A549 (cell line): ENCODE measurements around the gene NYAP2. TPM values are rescaled to one million over a fixed set of nuclear protein-coding genes. Genes with fewer than 3 reads are reported as not detected.

Source experiments
- ATAC-seq, 2 experiments: fragments of 200-7000 bp in 1 of 2; fragments of >200 bp in 1 of 2; cut with Nextera tagmentation in 1 of 2; cut with Tn5 transposase in 1 of 2; 3 replicates each; pipeline versions ENCODE4 v1.8.0 to v1.9.1; 2018 to 2020; ENCODE audit warnings: mild to moderate bottlenecking in 1 of 2, moderate library complexity in 1 of 2
- CTCF ChIA-PET: fragments of 300-600 bp; sonication (Branson Sonifier 250); formaldehyde crosslinking; extraction: SDS; loops from one replicate; lab custom pipeline; 2021; ENCODE audit warnings: antibody characterized with exemption, inconsistent platforms; lab: Yijun Ruan, JAX
- POLR2A ChIA-PET: fragments of 350-600 bp; formaldehyde crosslinking; extraction: SDS; loops from one replicate; lab custom pipeline; 2021; ENCODE audit warnings: antibody characterized with exemption, inconsistent platforms; lab: Yijun Ruan, JAX
- DNase-seq, 2 experiments: peaks; one replicate each; pipeline versions ENCODE4 v3.0.0 to v3.0.0-alpha.2; 2011 to 2016; ENCODE audit warnings: low read depth in 1 of 2, low spot score in 1 of 2
- FAIRE-seq: peaks from 2 replicates; lab custom pipeline; 2011; peaks lifted over from hg19 to GRCh38; lab: Jason Lieb, UNC
- H3K27ac ChIP-seq, 2 experiments: fragments of >200 bp; sonication (Bioruptor Twin); formaldehyde crosslinking; 3 replicates each; pipeline ENCODE4 v1.5.1; 2016 to 2017
- H3K4me1 ChIP-seq: fragments of >200 bp; sonication (Bioruptor Twin); formaldehyde crosslinking; 3 replicates; pipeline ENCODE4 v1.6.1; 2016
- H3K4me2 ChIP-seq: fragments of >200 bp; sonication (Bioruptor Twin); formaldehyde crosslinking; 3 replicates; pipeline ENCODE4 v1.6.1; 2016
- H3K4me3 ChIP-seq: fragments of >200 bp; sonication (Bioruptor Twin); formaldehyde crosslinking; 3 replicates; pipeline ENCODE4 v1.5.1; 2016
- H3K9me3 ChIP-seq: fragments of >200 bp; sonication (Bioruptor Twin); formaldehyde crosslinking; 3 replicates; pipeline ENCODE4 v1.6.1; 2016
- CBX2 ChIP-seq: fragments of 200-600 bp; sonication (generic); IDR thresholded peaks from 2 replicates; pipeline ENCODE4 v1.6.1; 2016; ENCODE audit warnings: low read depth, mild to moderate bottlenecking, borderline replicate concordance
- CBX8 ChIP-seq: fragments of 200-600 bp; sonication (generic); IDR thresholded peaks from 2 replicates; pipeline ENCODE4 v1.6.1; 2016
- CHD2 ChIP-seq: fragments of 150-350 bp; IDR thresholded peaks from 2 replicates; pipeline ENCODE4 v1.6.1; 2014; ENCODE audit warnings: low read length; ENCODE audit not compliant: partially characterized antibody
- CHD4 ChIP-seq: fragments of 200-600 bp; sonication (generic); IDR thresholded peaks from 2 replicates; pipeline ENCODE4 v1.6.1; 2016; ENCODE audit warnings: antibody characterized with exemption, mild to moderate bottlenecking, borderline replicate concordance
- EHF ChIP-seq: fragments of 250-450 bp; sonication (Bioruptor Pico); IDR thresholded peaks from 2 replicates; pipeline ENCODE4 v1.5.0; 2020; ENCODE audit warnings: mild to moderate bottlenecking
- EP300 ChIP-seq, 2 experiments: fragments of >200 bp; sonication (Bioruptor Twin); formaldehyde crosslinking; IDR thresholded peaks; 2 replicates in 1 of 2; 3 replicates in 1 of 2; pipeline ENCODE4 v1.6.1; 2016 to 2017
- ESRRA ChIP-seq: fragments of 150-350 bp; IDR thresholded peaks from 2 replicates; pipeline ENCODE4 v1.6.1; 2014; ENCODE audit warnings: mild to moderate bottlenecking, low read length, borderline replicate concordance
- FOXS1 ChIP-seq: fragments of 250-450 bp; sonication (Bioruptor Pico); IDR thresholded peaks from 2 replicates; pipeline ENCODE4 v1.5.0; 2020; ENCODE audit warnings: mild to moderate bottlenecking, moderate library complexity
- HDAC2 ChIP-seq: fragments of 200-600 bp; sonication (generic); IDR thresholded peaks from 2 replicates; pipeline ENCODE4 v1.6.1; 2016
- HOXA7 ChIP-seq: fragments of 250-450 bp; sonication (Bioruptor Pico); IDR thresholded peaks from 2 replicates; pipeline ENCODE4 v1.5.0; 2020; ENCODE audit warnings: mild to moderate bottlenecking, moderate library complexity
- HOXB13 ChIP-seq: fragments of 250-450 bp; sonication (Bioruptor Pico); IDR thresholded peaks from 2 replicates; pipeline ENCODE4 v1.5.0; 2020; ENCODE audit warnings: low read depth, mild to moderate bottlenecking, moderate library complexity
- HOXB5 ChIP-seq: fragments of 250-450 bp; sonication (Bioruptor Pico); IDR thresholded peaks from 2 replicates; pipeline ENCODE4 v1.5.0; 2020; ENCODE audit warnings: mild to moderate bottlenecking, moderate library complexity
- KDM5A ChIP-seq: fragments of 200-600 bp; sonication (generic); IDR thresholded peaks from 2 replicates; pipeline ENCODE4 v1.6.1; 2016; ENCODE audit warnings: antibody characterized with exemption, mild to moderate bottlenecking
- MAZ ChIP-seq: fragments of 150-350 bp; IDR thresholded peaks from 2 replicates; pipeline ENCODE4 v1.6.1; 2014; ENCODE audit warnings: antibody characterized with exemption, low read depth, low read length, borderline replicate concordance
- POLR2AphosphoS2 ChIP-seq: conservative IDR thresholded peaks from 2 replicates; pipeline ENCODE4 v1.6.1; 2012; ENCODE audit warnings: low read length, improper control_type of control experiment, inconsistent platforms
- RAD21 ChIP-seq, 2 experiments: fragments of >200 bp in 1 of 2; sonication (Bioruptor Twin) in 1 of 2; formaldehyde crosslinking in 1 of 2; IDR thresholded peaks in 1 of 2; conservative IDR thresholded peaks in 1 of 2; 2 replicates in 1 of 2; 3 replicates in 1 of 2; pipeline ENCODE4 v1.6.1; 2012 to 2018; ENCODE audit warnings: inconsistent platforms in 1 of 2
- RNF2 ChIP-seq: fragments of 200-600 bp; sonication (generic); IDR thresholded peaks from 2 replicates; pipeline ENCODE4 v1.6.1; 2016; ENCODE audit warnings: low read depth, mild to moderate bottlenecking, antibody characterized with exemption, moderate library complexity, borderline replicate concordance
- SMC3 ChIP-seq: fragments of >200 bp; sonication (Bioruptor Twin); formaldehyde crosslinking; IDR thresholded peaks from 3 replicates; pipeline ENCODE4 v1.6.1; 2018; ENCODE audit warnings: inconsistent platforms
- SREBF2 ChIP-seq: fragments of 450-650 bp; IDR thresholded peaks from 2 replicates; pipeline ENCODE4 v1.6.1; 2014; ENCODE audit warnings: mild to moderate bottlenecking, moderate library complexity
- ZNF302 ChIP-seq: fragments of 250-450 bp; sonication (Bioruptor Pico); IDR thresholded peaks from 2 replicates; pipeline ENCODE4 v1.9.0; 2021; ENCODE audit warnings: inconsistent platforms, mild to moderate bottlenecking, moderate library complexity
- WGBS: methylation state at CpG from one replicate; pipeline ENCODE4 v1.1.6; 2017; ENCODE audit errors: missing lambda C conversion rate; 5-methylcytosine and 5-hydroxymethylcytosine counted together
- polyA minus RNA-seq: library from RNA; depleted of rRNA, polyadenylated mRNA; stranded (reverse); fragments of >200 nt; gene quantifications from 2 replicates; pipeline ENCODE4 v1.2.3, GENCODE V29; 2011; rRNA and poly(A)+ RNA removed
- polyA plus RNA-seq, 4 experiments: library from polyadenylated mRNA; depleted of rRNA in 3 of 4; stranded (reverse); fragments of >200 nt; fragmentation: RNase III in 1 of 4; extraction: RNeasy Plus Mini Kit Qiagen cat#74134 plus additional on column Dnase treatment in 1 of 4; gene quantifications; 2 replicates in 3 of 4; 3 replicates in 1 of 4; pipeline ENCODE4 v1.2.3, GENCODE V29; 2011 to 2017
- TF ChIP-seq, protein P1 (sequence below): fragments of 250-450 bp; sonication (Bioruptor Pico); IDR thresholded peaks from 2 replicates; pipeline ENCODE4 v1.5.0; 2020; ENCODE audit warnings: low read depth, mild to moderate bottlenecking, moderate library complexity
- TF ChIP-seq, protein P2 (sequence below): fragments of >200 bp; sonication (Bioruptor Twin); formaldehyde crosslinking; IDR thresholded peaks from 3 replicates; pipeline ENCODE4 v1.6.1; 2016
- TF ChIP-seq, protein P3 (sequence below): fragments of >200 bp; sonication (Bioruptor Twin); formaldehyde crosslinking; IDR thresholded peaks from 3 replicates; pipeline ENCODE4 v1.5.1; 2016

The NYAP2 gene
- polyA plus RNA-seq (2011; rRNA removed) (not detected in 2 replicates), polyA plus RNA-seq (2017; fragmentation: RNase III; extraction: RNeasy Plus Mini Kit Qiagen cat#74134 plus additional on column Dnase treatment) (0.01 to 0.03 TPM in 2 of 3 replicates, not detected in the other), polyA minus RNA-seq (not detected in 2 replicates)
- not detected in 2 replicates for polyA plus RNA-seq (2012; cell fraction: cytosol; rRNA removed)
- polyA plus RNA-seq (2012; cell fraction: nucleus; rRNA removed) = not detected in 2 replicates

DNA sequence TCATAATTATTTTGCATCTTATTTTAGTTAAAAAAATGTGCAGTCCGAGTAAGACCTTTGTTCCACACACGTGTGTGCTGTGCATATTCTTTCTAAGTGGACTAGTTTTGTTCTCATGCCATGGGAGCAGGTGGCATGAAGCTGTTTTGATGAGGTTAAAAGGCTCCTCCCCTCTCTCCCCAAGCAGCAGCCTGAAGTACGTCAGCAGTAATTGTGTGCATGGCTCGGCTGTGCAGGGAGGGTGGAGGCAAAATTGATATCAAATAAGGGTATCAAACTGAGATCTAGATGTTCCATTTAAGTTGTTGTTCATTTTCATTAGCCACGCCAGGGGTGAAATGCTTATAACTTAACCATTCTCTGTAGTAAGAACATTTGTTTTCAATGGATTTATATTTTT lies at the start of gene NYAP2:
Gene NYAP2 (plus strand): TSS at position 207 of the 400 bp plus-strand sequence. CDS start 9,171 bp downstream, outside the sequence.
- FAIRE-seq (no peak), DNase-seq (no peak)
- 6% methylated on average over 5 of the region's 5 CpGs for WGBS

DNA sequence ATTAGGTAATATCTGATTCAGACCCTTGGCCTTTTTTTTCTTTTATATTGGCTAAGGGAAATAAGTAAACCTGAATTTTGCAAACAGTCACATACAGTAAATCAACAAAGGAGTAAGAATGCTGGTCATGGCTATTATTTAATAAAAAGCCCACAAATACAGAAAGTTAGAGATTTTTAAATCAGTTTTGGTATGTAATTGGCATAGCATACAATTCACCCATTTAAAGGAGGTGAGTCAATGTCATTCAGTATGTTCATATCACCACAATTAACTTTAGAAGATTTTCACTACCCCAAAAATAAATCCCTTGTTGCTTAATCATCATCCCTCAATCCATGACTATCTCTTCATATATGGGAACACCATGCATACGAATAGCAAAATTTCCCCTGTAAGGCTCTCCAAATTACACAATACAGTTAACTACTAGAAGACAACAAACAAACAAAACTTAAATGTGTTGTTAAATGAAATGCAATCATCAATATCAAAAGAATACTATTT lies 45.9 kb upstream of the NYAP2 start:
- ATAC-seq (no peak), DNase-seq (no peak), FAIRE-seq (no peak)
- Histone ChIP-seq H3K27ac (no peak overlapping the region), H3K4me2 (no peak overlapping the region), H3K9me3 (no peaks in the 10 kb centered on the region), H3K4me1 (no peaks in the 10 kb centered on the region), H3K4me3 (no peak overlapping the region)
- TF ChIP-seq HOXB13 (CRISPR knock-in tag) (no peak), EP300 (IDR thresholded peaks at IDR 0.05) (no peak), RNF2 (no peak), RAD21 (conservative IDR thresholded peaks at IDR 0.05 in 1 of 2, IDR thresholded peaks at IDR 0.05 in 1 of 2) (no peak), HDAC2 (no peak), POLR2AphosphoS2 (no peak), HOXA7 (no peak), CBX2 (no peak), HOXB5 (CRISPR knock-in tag) (no peak), KDM5A (no peak), ZNF302 (CRISPR knock-in tag) (no peak), SMC3 (no peak)
- TF ChIP-seq, protein P1, sequence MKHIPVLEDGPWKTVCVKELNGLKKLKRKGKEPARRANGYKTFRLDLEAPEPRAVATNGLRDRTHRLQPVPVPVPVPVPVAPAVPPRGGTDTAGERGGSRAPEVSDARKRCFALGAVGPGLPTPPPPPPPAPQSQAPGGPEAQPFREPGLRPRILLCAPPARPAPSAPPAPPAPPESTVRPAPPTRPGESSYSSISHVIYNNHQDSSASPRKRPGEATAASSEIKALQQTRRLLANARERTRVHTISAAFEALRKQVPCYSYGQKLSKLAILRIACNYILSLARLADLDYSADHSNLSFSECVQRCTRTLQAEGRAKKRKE (CRISPR knock-in tag) = no peak
- TF ChIP-seq, protein P2, sequence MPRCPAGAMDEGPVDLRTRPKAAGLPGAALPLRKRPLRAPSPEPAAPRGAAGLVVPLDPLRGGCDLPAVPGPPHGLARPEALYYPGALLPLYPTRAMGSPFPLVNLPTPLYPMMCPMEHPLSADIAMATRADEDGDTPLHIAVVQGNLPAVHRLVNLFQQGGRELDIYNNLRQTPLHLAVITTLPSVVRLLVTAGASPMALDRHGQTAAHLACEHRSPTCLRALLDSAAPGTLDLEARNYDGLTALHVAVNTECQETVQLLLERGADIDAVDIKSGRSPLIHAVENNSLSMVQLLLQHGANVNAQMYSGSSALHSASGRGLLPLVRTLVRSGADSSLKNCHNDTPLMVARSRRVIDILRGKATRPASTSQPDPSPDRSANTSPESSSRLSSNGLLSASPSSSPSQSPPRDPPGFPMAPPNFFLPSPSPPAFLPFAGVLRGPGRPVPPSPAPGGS = no peak
- TF ChIP-seq, protein P3, sequence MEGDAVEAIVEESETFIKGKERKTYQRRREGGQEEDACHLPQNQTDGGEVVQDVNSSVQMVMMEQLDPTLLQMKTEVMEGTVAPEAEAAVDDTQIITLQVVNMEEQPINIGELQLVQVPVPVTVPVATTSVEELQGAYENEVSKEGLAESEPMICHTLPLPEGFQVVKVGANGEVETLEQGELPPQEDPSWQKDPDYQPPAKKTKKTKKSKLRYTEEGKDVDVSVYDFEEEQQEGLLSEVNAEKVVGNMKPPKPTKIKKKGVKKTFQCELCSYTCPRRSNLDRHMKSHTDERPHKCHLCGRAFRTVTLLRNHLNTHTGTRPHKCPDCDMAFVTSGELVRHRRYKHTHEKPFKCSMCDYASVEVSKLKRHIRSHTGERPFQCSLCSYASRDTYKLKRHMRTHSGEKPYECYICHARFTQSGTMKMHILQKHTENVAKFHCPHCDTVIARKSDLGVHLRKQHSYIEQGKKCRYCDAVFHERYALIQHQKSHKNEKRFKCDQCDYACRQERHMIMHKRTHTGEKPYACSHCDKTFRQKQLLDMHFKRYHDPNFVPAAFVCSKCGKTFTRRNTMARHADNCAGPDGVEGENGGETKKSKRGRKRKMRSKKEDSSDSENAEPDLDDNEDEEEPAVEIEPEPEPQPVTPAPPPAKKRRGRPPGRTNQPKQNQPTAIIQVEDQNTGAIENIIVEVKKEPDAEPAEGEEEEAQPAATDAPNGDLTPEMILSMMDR = no peak
- ChIA-PET CTCF (interaction anchor here (0.6 kb wide), 1 partner anchor 139 kb away, joined by 3 read pairs; no protein-coding TSS in a partner anchor), POLR2A (no interaction called here)
- 57% methylated on average over 1 of the region's 1 CpG for WGBS

More for the DNA sequence above, at the start of gene NYAP2:
- no peak for ATAC-seq
- TF ChIP-seq HDAC2 = no peak
- no peak for TF ChIP-seq CHD2
- TF ChIP-seq ZNF302 (CRISPR knock-in tag) = no peak
- TF ChIP-seq FOXS1 (CRISPR knock-in tag) = no peak
- no peak for TF ChIP-seq EHF
- no peak for TF ChIP-seq MAZ
- no peak for TF ChIP-seq EP300 (IDR thresholded peaks at IDR 0.05)
- TF ChIP-seq, protein P3 = no peak
- no peak for TF ChIP-seq HOXA7
- TF ChIP-seq SREBF2 = no peak
- TF ChIP-seq ESRRA = no peak
- TF ChIP-seq CHD4 = no peak
- TF ChIP-seq CBX2 = no peak
- no peak for TF ChIP-seq CBX8
- TF ChIP-seq, all 56 proteins: peak for 0
- no peak within 1 kb of the TSS for H3K27ac ChIP-seq
- H3K4me1 ChIP-seq = no peaks in the 10 kb centered on the region
- no peaks in the 10 kb centered on the region for H3K9me3 ChIP-seq
- ChIA-PET POLR2A (no interaction called here), CTCF (interaction anchor here (1.4 kb wide), 1 partner anchor 262 kb away, joined by 4 read pairs; no protein-coding TSS in a partner anchor)
- no peak within 1 kb of the TSS for H3K4me2 ChIP-seq
- no peak within 1 kb of the TSS for H3K4me3 ChIP-seq
